Middle frontal gyrus (tissue), 1 donor: ENCODE results near the gene NUDCD3.

ENCODE experiments used
- DNase-seq: peaks from one replicate; pipeline ENCODE4 v3.0.0-alpha.2; 2015; ENCODE audit warnings: low spot score; ENCODE audit errors: extremely low spot score

NUDCD3 gene

DNA sequence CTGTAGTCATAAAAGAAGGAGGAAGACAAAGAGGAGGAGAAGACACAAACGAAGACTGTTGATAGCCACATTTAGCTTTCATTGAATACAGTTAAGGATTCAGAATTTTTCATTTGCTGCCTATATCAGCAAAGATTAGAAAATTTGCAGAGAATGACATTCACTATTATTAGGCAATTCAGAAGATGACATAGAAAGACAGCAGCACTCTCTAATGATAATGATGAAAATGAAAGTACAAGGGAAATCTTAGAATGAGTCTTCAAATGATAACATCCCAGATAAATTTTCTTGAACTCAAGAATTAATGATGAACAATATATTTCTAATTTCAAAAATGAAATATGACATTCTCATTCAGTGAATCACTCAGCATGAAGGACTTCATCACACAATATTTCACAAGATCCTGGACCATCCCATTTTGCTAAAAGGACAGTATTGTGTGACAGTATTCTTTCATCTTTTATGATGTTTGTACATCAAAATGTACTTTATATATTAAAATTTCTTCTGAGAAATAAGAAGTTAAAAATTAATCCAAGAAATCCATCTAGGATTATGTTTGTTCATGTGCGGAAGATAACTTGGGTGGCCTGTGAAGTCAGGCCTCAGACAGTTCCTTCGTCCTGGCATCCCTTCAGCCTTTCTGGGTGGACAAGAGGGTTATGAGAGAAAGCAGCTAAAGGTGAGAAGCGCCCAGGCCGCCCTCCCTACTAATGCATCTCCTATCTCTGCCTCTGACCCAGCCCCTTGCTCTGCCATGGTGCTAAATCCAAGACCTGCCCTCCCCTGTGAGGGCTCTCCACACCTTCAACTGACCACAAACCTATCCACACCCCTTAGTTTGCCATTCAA lies 117.7 kb downstream of the NUDCD3 start:
- DNase-seq: no peak

GRCh38 chr7:44368885-44369284 lies 121.6 kb downstream of the NUDCD3 start:
- DNase-seq: no peak

- no peak for DNase-seq
These were observed 122.0 kb downstream of the NUDCD3 start for GRCh38 chr7:44368455-44368854.

DNA sequence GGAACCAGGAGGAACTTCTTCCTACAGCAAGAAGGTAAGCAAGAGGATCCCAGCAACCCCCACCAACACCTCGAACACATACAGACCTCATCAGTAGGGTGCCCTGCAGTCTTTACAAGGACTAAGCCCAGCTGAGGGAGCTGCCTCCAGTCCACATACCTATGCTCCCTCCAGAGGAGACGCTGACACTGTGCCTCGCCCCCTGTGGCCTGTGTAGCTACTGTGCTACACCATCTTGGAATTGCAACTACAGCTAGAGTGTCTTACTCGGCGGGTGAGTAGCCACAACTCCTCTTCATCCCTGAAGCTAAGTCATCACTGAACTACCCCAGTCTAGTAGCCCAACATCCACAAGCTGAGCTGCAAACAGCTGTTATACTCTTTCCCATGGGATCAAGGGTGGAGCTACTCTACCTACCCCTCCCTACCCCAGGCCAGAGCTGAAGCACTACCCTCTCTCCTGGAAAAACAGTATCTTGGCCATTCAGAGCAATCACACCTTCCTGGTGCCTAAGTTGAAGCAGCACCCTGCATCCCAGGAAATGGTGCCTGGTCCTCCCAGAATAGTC lies 122.9 kb downstream of the NUDCD3 start:
- DNase-seq: no peak

DNA sequence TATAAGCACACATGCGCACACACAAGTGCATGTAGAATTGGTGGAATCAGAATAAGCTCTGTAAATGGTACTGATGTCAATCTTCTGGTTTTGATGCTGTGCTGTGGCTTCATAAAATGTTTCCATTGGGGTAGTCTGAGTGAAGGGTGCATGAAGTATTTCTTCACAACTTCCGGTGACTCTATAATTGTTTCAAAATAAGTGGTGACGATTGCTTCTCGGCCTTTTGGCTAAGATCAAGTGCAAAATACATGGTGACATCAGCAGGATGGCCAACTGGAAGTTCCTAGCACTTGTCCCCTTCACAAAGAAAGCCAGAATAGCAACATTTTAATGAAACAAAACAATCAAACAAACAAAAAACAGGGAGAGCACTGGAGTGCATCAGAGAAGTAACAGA lies 123.5 kb downstream of the NUDCD3 start:
- no peak for DNase-seq

GRCh38 chr7:44353668-44354067 lies 136.8 kb downstream of the NUDCD3 start:
- DNase-seq: no peak

DNA sequence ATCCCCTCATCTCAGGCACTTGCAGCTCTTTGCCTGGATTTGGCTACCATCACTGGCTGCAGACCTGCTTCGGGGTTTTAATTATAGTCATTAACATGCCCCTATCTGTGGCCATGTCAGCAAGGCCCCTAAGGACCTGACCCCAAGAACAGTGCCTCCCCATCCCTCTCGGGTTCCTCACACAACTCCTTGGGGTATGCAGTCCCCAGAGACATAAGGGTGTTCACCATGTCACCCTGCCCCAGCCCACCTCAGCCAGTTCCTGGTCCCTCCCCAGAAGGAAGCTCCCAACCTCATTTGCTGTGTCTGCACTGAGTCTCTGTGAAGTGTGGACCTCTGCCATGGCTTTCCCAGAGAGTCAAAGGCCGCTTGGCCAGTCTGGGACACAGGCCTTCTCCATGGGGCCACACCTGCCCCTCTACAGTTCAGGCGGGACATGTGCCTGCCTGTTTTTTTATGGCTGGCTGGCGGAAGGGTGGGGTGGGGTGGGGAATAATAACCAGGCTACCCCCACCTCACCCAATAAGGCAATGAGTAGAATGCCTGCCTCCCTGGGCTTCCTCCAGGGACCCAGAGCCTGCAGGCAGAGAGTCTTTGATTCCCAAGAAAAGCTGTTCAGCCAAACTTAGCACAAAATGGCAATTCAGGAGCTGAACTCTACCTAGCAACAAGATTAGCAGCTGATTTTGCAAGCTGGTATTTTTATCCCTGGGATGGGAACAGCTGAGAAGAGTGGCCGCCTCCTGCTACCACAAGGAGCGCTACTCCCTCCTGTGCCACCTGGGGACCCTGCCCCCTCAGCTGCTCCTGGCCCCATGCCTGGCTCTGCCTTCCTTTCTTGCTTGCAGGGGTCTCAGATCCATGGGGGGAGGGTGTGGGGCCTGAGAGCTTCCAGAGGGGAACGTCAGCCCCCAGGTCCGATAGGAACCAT lies 141.3 kb downstream of the NUDCD3 start:
- no peak for DNase-seq

DNA sequence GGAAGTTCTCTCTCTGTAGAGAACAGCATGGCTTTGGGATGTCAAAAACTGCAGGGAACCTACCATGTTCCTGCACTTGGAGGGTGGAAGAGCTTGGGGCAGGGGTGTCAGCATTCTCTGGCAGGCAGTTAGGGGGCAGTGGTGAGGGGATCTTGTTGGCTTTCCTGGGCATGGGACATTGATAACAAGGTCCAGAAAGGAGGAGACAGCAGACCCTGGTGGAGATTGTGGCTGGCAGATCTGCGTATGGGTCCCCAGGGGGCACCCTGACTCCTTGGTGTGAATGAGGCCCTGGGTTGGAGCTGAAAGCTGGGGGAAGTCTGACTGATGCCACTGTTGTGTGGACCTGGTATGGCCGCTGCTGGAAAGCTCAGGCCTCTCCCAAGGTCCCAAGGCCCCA lies 142.2 kb downstream of the NUDCD3 start:
- DNase-seq: no peak

GRCh38 chr7:44347546-44348114 lies 142.8 kb downstream of the NUDCD3 start:
- no peak for DNase-seq

DNA sequence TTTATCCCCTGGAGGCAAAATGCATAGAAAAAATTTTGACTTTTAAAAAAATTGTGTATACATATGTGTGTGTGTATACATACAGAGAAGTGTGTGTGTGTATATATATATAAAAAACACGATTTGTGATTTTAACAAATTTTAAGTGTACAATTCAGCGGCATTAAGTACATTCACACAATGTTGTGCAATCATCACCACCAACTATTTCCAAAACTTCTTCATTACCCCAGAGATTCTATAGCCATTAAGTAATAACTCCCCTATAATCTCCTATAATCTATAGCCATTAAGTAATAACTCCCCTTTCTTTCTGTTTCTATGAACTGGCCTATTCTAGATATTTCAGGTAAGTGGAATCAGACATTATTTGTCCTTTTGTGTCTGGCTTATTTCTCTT lies 144.4 kb downstream of the NUDCD3 start:
- DNase-seq: no peak

DNA sequence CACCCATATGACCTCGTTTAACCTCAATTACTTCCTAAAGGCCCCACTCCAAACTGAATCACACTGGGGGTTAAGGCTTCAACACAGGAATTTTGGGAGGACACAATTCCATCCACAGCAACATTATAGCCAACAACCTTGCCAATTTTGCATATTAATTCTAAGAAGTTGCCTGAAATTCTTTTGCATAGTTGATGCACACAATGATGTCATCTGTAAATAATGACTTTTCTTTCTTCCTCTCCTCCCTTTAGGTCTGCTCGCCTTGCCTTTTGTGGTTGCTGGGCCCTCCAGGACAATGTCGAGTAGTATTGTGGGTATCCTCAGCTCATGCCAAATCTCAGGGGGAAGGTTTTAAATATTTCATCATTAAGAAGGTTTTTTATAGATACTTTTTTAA lies 149.1 kb downstream of the NUDCD3 start:
- DNase-seq: no peak

GRCh38 chr7:44338600-44338999 lies 151.9 kb downstream of the NUDCD3 start:
- no peak for DNase-seq

DNA sequence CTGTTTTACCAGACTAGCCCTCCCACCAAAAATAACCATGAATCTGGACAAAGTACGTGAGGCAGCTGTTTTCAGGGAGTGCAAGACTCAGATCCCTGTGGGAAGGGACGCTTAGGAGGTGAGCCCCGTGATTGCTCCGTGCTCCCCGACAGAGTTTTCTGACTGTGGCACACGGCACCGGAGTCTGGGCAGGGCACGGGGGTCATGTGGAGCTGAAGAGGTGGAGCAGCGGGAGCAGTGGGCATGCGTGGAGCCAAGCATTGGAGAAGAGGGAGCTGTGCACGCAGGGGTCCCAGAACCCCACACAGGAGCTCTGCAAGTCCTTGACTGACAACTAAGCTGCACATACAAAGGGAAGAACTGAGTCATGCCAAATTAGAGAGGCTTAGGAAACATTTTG lies 154.0 kb downstream of the NUDCD3 start:
- DNase-seq: no peak

- no peak for DNase-seq
These were observed 155.3 kb downstream of the NUDCD3 start for GRCh38 chr7:44335184-44335583.

- no peak for DNase-seq
These were observed 155.7 kb downstream of the NUDCD3 start for GRCh38 chr7:44334734-44335097.

DNA sequence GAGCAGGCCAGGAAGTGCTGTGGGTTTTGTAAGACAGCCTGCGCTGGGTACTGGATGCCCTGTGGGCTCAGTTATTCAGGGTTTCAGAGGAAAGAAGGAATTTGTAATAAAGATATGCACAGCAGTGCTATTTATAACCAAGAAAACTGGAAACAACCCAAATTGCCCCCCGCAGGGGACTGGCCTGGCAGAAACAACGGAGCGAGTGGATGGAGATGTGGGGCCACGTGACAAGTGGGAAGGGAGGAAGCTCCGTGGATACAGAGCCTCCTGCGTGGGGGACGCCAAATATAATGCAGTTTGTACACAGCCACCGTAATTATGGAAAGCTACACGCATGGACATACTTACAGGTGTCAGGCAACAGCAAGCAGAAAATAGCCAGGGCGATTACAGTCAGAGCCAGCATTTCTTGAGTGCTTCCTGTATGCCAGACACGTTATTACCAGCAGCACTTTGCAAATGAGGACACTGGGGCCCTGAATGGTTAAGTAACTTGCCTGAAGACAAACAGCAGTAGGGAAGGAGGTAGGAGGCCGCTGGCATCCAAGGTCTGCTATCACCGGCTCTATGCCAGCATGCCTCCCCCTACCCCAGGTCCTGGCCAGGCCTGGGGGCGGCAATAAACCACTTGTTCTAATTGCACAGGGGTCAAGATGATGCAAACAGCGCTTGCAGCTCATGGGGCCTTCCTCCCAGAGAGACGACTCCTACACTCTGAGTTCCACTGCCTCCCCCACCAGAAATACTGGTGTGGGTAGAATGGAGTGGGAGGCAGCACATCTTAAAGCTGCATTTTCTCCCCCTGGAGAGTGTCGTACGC lies 156.3 kb downstream of the NUDCD3 start:
- peak; percentile 55 for DNase-seq

GRCh38 chr7:44331682-44332081 lies 158.8 kb downstream of the NUDCD3 start:
- DNase-seq: no peak

DNA sequence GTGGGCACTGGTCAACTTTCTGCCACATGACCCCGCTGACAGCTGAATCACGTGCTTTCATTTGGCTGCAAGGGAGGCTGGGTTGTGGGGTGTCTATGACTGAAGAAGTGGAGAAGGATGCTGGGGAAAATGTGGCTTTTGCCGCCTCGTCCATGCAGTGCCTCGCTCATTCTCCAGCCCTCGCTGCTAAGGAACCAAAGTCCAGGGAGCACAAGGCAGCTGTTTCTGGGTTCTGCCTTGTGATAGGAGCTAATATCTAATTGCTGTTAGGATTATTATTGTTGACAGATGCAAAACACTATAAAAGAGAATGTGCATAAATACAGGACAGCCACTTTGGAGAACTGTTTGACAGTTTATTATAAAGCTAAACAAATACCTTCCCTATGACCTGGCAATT lies 160.1 kb downstream of the NUDCD3 start:
- no peak for DNase-seq

DNA sequence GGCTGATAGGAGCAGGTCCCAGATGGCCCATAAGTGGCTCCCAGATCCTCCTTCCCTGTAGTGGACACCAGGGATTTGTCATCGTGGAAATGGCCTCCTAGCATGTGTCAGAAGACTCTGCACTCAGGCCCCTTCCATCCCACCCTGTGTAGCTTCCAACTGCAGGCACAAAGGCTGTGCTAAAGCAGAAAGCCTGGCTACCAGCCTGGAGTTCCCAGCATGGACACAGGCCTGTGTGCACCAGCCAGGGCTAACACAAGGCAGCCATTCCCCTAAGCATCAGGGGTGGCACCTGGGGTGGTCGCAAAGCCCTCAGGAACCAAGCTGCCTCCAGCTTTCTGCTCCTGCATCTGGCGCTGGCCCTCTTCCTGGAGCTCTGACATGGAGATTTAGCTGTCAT lies 160.6 kb downstream of the NUDCD3 start:
- DNase-seq: no peak
